AG20443 (cell line): Measurements from ENCODE around the gene XPNPEP1.
A peak's percentile ranks its signal among the peaks of the same experiment; 100 is the strongest.

Experiments used
- DNase-seq: peaks from one replicate; pipeline ENCODE4 v3.0.0; 2012; ENCODE audit warnings: low spot score, mixed read lengths

The XPNPEP1 gene

GRCh38 chr10:109893386-109893785 lies 29.9 kb downstream of the XPNPEP1 start:
- no peak for DNase-seq

- peak; percentile 54 for DNase-seq
Measured at GRCh38 chr10:109892931-109893330, 30.4 kb downstream of the XPNPEP1 start.

GRCh38 chr10:109892117-109892516 lies 31.2 kb downstream of the XPNPEP1 start:
- DNase-seq: no peak

GRCh38 chr10:109891105-109891504 lies 32.2 kb downstream of the XPNPEP1 start:
- no peak for DNase-seq

GRCh38 chr10:109889867-109890266 lies 33.4 kb downstream of the XPNPEP1 start:
- DNase-seq: peak; percentile 61

- DNase-seq: no peak
Measured at GRCh38 chr10:109887776-109888175, 35.5 kb downstream of the XPNPEP1 start.

GRCh38 chr10:109887243-109887642 lies 36.1 kb downstream of the XPNPEP1 start:
- no peak for DNase-seq

GRCh38 chr10:109886781-109887140 lies 36.5 kb downstream of the XPNPEP1 start:
- no peak for DNase-seq

GRCh38 chr10:109886037-109886780 lies 37.1 kb downstream of the XPNPEP1 start:
- DNase-seq: no peak

- peak; percentile 93 for DNase-seq
Measured at GRCh38 chr10:109883859-109884771, 39.2 kb downstream of the XPNPEP1 start.

- no peak for DNase-seq
Measured at GRCh38 chr10:109882251-109883057, 40.9 kb downstream of the XPNPEP1 start.

GRCh38 chr10:109881769-109882057 lies 41.6 kb downstream of the XPNPEP1 start:
- DNase-seq: no peak

GRCh38 chr10:109880886-109881768 lies 42.2 kb downstream of the XPNPEP1 start:
- no peak for DNase-seq

- DNase-seq: no peak
Measured at GRCh38 chr10:109877546-109877945, 45.8 kb downstream of the XPNPEP1 start.

- no peak for DNase-seq
Measured at GRCh38 chr10:109875828-109876821, 47.2 kb downstream of the XPNPEP1 start.

- no peak for DNase-seq
Measured at GRCh38 chr10:109875151-109875568, 48.2 kb downstream of the XPNPEP1 start.

GRCh38 chr10:109871476-109871875 lies 51.8 kb downstream of the XPNPEP1 start:
- DNase-seq: no peak

- DNase-seq: no peak
Measured at GRCh38 chr10:109866995-109867635, 56.2 kb downstream of the XPNPEP1 start.

- peak; percentile 26 for DNase-seq
Measured at GRCh38 chr10:109866168-109866994, 56.9 kb downstream of the XPNPEP1 start.
